Activated CD4-positive, alpha-beta T cell treated with anti-CD3 and anti-CD28 coated beads, Interleukin-2, amount 50 U/mL, for 24 hours (primary cell): ENCODE measurements around the gene TMEM43.

ENCODE experiments used
- DNase-seq, 2 donors: peaks; one replicate each; pipeline ENCODE4 v3.0.0-alpha.2; 2020; ENCODE audit warnings: low read depth in 1 of 2, low spot score in 1 of 2

Gene TMEM43

GRCh38 chr3:14121859-14122258 lies 3.0 kb upstream of the TMEM43 start:
- DNase-seq = no peak

- DNase-seq = no peak
These were observed 2.6 kb upstream of the TMEM43 start for GRCh38 chr3:14122301-14122700.

- no peak for DNase-seq
These were observed 1.3 kb upstream of the TMEM43 start for GRCh38 chr3:14123308-14124222.

GRCh38 chr3:14124223-14124614 lies 633 bp upstream of the TMEM43 start:
- peak; percentile 51 to 66 for DNase-seq

- DNase-seq = peak; percentile 21 to 67
These were observed 553 bp downstream of the TMEM43 start for GRCh38 chr3:14125193-14126016.

GRCh38 chr3:14126017-14126886 lies 1.4 kb downstream of the TMEM43 start:
- no peak for DNase-seq

GRCh38 chr3:14126887-14127505 lies 2.1 kb downstream of the TMEM43 start:
- DNase-seq = no peak

- DNase-seq = no peak
These were observed 2.8 kb downstream of the TMEM43 start for GRCh38 chr3:14127516-14128161.

- DNase-seq = no peak
These were observed 3.9 kb downstream of the TMEM43 start for GRCh38 chr3:14128724-14129123.

GRCh38 chr3:14129296-14129695 lies 4.4 kb downstream of the TMEM43 start:
- no peak for DNase-seq

- no peak for DNase-seq
These were observed 5.4 kb downstream of the TMEM43 start for GRCh38 chr3:14130230-14130629.

GRCh38 chr3:14130707-14131106 lies 5.9 kb downstream of the TMEM43 start:
- DNase-seq = no peak

GRCh38 chr3:14131134-14131533 lies 6.3 kb downstream of the TMEM43 start:
- no peak for DNase-seq

GRCh38 chr3:14132120-14132519 lies 7.3 kb downstream of the TMEM43 start:
- DNase-seq = no peak

GRCh38 chr3:14132689-14133088 lies 7.8 kb downstream of the TMEM43 start:
- no peak for DNase-seq

- no peak for DNase-seq
These were observed 8.4 kb downstream of the TMEM43 start for GRCh38 chr3:14133188-14133800.

GRCh38 chr3:14133876-14134275 lies 9.0 kb downstream of the TMEM43 start:
- DNase-seq = no peak

GRCh38 chr3:14134291-14134690 lies 9.4 kb downstream of the TMEM43 start:
- no peak for DNase-seq

GRCh38 chr3:14135581-14135980 lies 10.7 kb downstream of the TMEM43 start:
- DNase-seq = no peak

GRCh38 chr3:14137004-14137403 lies 12.2 kb downstream of the TMEM43 start:
- DNase-seq = no peak
